Mucosa of rectum (tissue), 2 donors: ENCODE results near the gene DIPK1A.

ENCODE experiments used
- H3K27ac ChIP-seq, 2 donors: one replicate each; pipeline ENCODE4 v1.7.0; 2013; ENCODE audit warnings: inconsistent platforms in 2 of 2, low read depth in 2 of 2, low read length in 2 of 2
- H3K27me3 ChIP-seq, 2 donors: one replicate each; pipeline ENCODE4 v1.7.0; 2013; ENCODE audit warnings: low read length in 2 of 2; ENCODE audit not compliant: control insufficient read depth in 2 of 2, insufficient read depth in 2 of 2
- H3K36me3 ChIP-seq, 2 donors: one replicate each; pipeline ENCODE4 v1.7.0; 2013; ENCODE audit warnings: low read length in 2 of 2; ENCODE audit not compliant: control insufficient read depth in 2 of 2, insufficient read depth in 2 of 2
- H3K4me1 ChIP-seq, 2 donors: one replicate each; pipeline ENCODE4 v1.7.0; 2013; ENCODE audit warnings: low read length in 2 of 2, mild to moderate bottlenecking in 1 of 2; ENCODE audit not compliant: control insufficient read depth in 2 of 2, insufficient read depth in 2 of 2
- H3K4me3 ChIP-seq, 2 donors: one replicate each; pipeline ENCODE4 v1.7.0; 2013; ENCODE audit warnings: low read length in 2 of 2
- H3K9ac ChIP-seq, 2 donors: one replicate each; pipeline ENCODE4 v1.7.0; 2013; ENCODE audit warnings: low read length in 2 of 2, low read depth in 1 of 2, mild to moderate bottlenecking in 1 of 2
- H3K9me3 ChIP-seq, 2 donors: one replicate each; pipeline ENCODE4 v1.7.0; 2013; ENCODE audit warnings: low read length in 2 of 2; ENCODE audit not compliant: control insufficient read depth in 2 of 2
- donor health status: healthy.
- donor health status: Normal muscosa, but diverticular disease.

Gene DIPK1A

GRCh38 chr1:92936865-92937264 lies 24.4 kb downstream of the DIPK1A start:
- peaks cover 0 to 6% of the 10 kb centered on the region in 2 donors for H3K4me1 ChIP-seq
- no peaks in the 10 kb centered on the region for H3K9me3 ChIP-seq
- no peaks in the 10 kb centered on the region for H3K36me3 ChIP-seq
- no peak overlapping the region for H3K4me3 ChIP-seq
- H3K9ac ChIP-seq: no peak overlapping the region
- no peaks in the 10 kb centered on the region for H3K27me3 ChIP-seq
- no peak overlapping the region for H3K27ac ChIP-seq

GRCh38 chr1:92934395-92935378 lies 26.6 kb downstream of the DIPK1A start:
- no peaks in the 10 kb centered on the region for H3K9me3 ChIP-seq
- peak overlapping the region in 1 of 2 donors; percentile 37 for H3K27ac ChIP-seq
- H3K9ac ChIP-seq: no peak overlapping the region
- H3K36me3 ChIP-seq: no peaks in the 10 kb centered on the region
- H3K4me1 ChIP-seq: peaks cover 0 to 6% of the 10 kb centered on the region in 2 donors
- H3K4me3 ChIP-seq: no peak overlapping the region
- H3K27me3 ChIP-seq: no peaks in the 10 kb centered on the region

- H3K9ac ChIP-seq: no peak overlapping the region
- H3K4me1 ChIP-seq: peaks cover 0 to 6% of the 10 kb centered on the region in 2 donors
- no peaks in the 10 kb centered on the region for H3K9me3 ChIP-seq
- H3K27me3 ChIP-seq: no peaks in the 10 kb centered on the region
- H3K4me3 ChIP-seq: no peak overlapping the region
- no peaks in the 10 kb centered on the region for H3K36me3 ChIP-seq
- H3K27ac ChIP-seq: peak overlapping the region in 1 of 2 donors; percentile 28
Measured at GRCh38 chr1:92933459-92933858, 27.8 kb downstream of the DIPK1A start.

- H3K9me3 ChIP-seq: no peaks in the 10 kb centered on the region
Measured at GRCh38 chr1:92931691-92932090, 29.6 kb downstream of the DIPK1A start.

GRCh38 chr1:92929461-92929860 lies 31.8 kb downstream of the DIPK1A start:
- no peaks in the 10 kb centered on the region for H3K36me3 ChIP-seq

More at GRCh38 chr1:92931691-92932090, 29.6 kb downstream of the DIPK1A start:
- Histone ChIP-seq H3K36me3 (no peaks in the 10 kb centered on the region), H3K4me3 (no peak overlapping the region), H3K4me1 (peaks cover 0 to 4% of the 10 kb centered on the region in 2 donors), H3K9ac (no peak overlapping the region), H3K27ac (no peak overlapping the region), H3K27me3 (no peaks in the 10 kb centered on the region)

GRCh38 chr1:92927870-92928269 lies 33.4 kb downstream of the DIPK1A start:
- no peak overlapping the region for H3K9ac ChIP-seq
- no peaks in the 10 kb centered on the region for H3K27me3 ChIP-seq
- no peaks in the 10 kb centered on the region for H3K4me1 ChIP-seq
- H3K9me3 ChIP-seq: no peaks in the 10 kb centered on the region
- H3K27ac ChIP-seq: no peak overlapping the region
- no peaks in the 10 kb centered on the region for H3K36me3 ChIP-seq
- no peak overlapping the region for H3K4me3 ChIP-seq

More at GRCh38 chr1:92929461-92929860, 31.8 kb downstream of the DIPK1A start:
- Histone ChIP-seq H3K27me3 (no peaks in the 10 kb centered on the region), H3K4me1 (peaks cover 0 to 3% of the 10 kb centered on the region in 2 donors), H3K27ac (no peak overlapping the region), H3K4me3 (no peak overlapping the region), H3K9me3 (no peaks in the 10 kb centered on the region), H3K9ac (no peak overlapping the region)

- no peak overlapping the region for H3K4me3 ChIP-seq
- H3K27me3 ChIP-seq: no peaks in the 10 kb centered on the region
- H3K9me3 ChIP-seq: no peaks in the 10 kb centered on the region
- H3K9ac ChIP-seq: no peak overlapping the region
- H3K27ac ChIP-seq: no peak overlapping the region
- H3K4me1 ChIP-seq: no peaks in the 10 kb centered on the region
- no peaks in the 10 kb centered on the region for H3K36me3 ChIP-seq
Measured at GRCh38 chr1:92926873-92927272, 34.4 kb downstream of the DIPK1A start.

GRCh38 chr1:92924501-92924900 lies 36.8 kb downstream of the DIPK1A start:
- no peaks in the 10 kb centered on the region for H3K4me1 ChIP-seq
- no peak overlapping the region for H3K4me3 ChIP-seq
- H3K27ac ChIP-seq: no peak overlapping the region
- H3K36me3 ChIP-seq: no peaks in the 10 kb centered on the region
- no peaks in the 10 kb centered on the region for H3K9me3 ChIP-seq
- H3K27me3 ChIP-seq: no peaks in the 10 kb centered on the region
- H3K9ac ChIP-seq: no peak overlapping the region

GRCh38 chr1:92923664-92924063 lies 37.6 kb downstream of the DIPK1A start:
- Histone ChIP-seq H3K9ac (no peak overlapping the region), H3K9me3 (no peaks in the 10 kb centered on the region), H3K4me1 (no peaks in the 10 kb centered on the region), H3K27me3 (no peaks in the 10 kb centered on the region), H3K36me3 (no peaks in the 10 kb centered on the region), H3K27ac (no peak overlapping the region), H3K4me3 (no peak overlapping the region)

- Histone ChIP-seq H3K27ac (no peak overlapping the region), H3K4me3 (no peak overlapping the region), H3K27me3 (no peaks in the 10 kb centered on the region), H3K9ac (no peak overlapping the region), H3K9me3 (no peaks in the 10 kb centered on the region), H3K36me3 (no peaks in the 10 kb centered on the region), H3K4me1 (no peaks in the 10 kb centered on the region)
Measured at GRCh38 chr1:92922356-92923035, 38.8 kb downstream of the DIPK1A start.
